HG03097 (cell line): Measurements from ENCODE around the gene GCNT1.
A peak's percentile ranks its signal among the peaks of the same experiment; 100 is the strongest.
"Not testable (repeated sequence)": the region's sequence is repeated elsewhere in the genome, so short reads cannot be mapped to it uniquely, and the experiment has no call there.

Source experiments
- ATAC-seq: cut with Tn5 transposase; IDR thresholded peaks from one replicate; pipeline ENCODE4 v1.9.1; 2021; ENCODE audit not compliant: unreplicated experiment, low FRiP score

Gene GCNT1

GRCh38 chr9:76458903-76459693 lies at the start of gene GCNT1:
GCNT1 (plus strand) TSS chr9:76459182; CDS start chr9:76502382, 43,200 bp downstream.
- ATAC-seq = peak; percentile 85

- no peak for ATAC-seq
These were observed 46.3 kb upstream of the GCNT1 start for GRCh38 chr9:76412638-76413037.

- no peak for ATAC-seq
These were observed 45.3 kb upstream of the GCNT1 start for GRCh38 chr9:76413658-76414057.

DNA sequence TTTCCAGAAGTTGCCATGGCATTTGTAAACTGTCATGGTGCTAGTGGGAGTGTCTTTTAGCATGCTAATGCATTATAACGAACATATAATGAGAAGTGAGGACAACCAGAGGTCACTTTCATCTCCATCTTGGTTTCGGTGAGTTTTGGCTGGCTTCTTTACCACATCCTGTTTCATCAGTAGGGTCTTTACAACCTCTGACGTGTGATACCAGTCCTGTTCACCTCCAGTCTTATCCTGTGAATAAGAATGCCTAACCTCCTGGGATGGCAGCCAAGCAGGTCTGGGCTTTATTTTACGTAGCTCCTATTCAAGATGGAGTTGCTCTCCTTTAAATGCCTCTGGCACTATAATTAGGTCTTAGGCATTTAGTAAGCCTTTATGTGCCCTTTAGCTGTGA lies 44.3 kb upstream of the GCNT1 start:
- peak; percentile 79 for ATAC-seq

DNA sequence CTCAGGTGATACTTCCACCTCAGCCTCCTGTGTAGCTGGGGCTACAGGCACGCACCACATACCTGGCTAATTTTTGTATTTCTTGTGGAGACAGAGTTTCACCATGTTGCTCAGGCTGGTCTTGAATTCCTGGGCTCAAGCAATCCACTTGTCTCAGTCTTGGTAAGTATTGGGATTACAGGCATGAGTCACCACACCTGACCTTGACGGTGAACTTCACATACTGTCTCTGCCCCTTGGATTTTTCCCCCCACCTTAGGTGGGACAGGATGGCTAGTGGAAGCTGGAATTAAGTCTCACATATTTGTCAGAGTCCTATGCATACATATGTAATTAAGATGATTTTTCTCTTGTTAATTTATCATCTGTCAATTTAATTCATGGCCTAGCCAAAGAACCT lies 43.8 kb upstream of the GCNT1 start:
- no peak for ATAC-seq

GRCh38 chr9:76415731-76416130 lies 43.3 kb upstream of the GCNT1 start:
- ATAC-seq = no peak

DNA sequence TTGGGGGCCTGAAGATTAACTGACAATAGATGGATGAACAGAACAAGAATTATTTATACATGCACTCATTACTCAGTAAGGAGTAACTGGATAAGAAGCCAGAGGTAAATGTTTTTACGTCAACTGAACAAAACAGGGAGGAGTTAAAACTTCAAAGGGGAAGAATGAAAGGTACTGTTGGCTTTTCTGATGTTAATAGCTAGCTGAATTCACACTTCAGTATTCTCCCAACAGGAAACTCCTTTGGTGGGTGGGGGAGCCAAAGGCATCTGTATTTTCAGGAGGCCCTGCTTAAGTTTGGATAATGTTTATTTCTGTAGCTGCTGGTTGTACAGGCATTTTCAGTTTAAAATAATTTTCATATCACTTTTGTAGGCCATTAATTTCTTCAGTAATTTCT lies 41.6 kb upstream of the GCNT1 start:
- no peak for ATAC-seq

- ATAC-seq = no peak
These were observed 39.1 kb upstream of the GCNT1 start for GRCh38 chr9:76419782-76420380.

DNA sequence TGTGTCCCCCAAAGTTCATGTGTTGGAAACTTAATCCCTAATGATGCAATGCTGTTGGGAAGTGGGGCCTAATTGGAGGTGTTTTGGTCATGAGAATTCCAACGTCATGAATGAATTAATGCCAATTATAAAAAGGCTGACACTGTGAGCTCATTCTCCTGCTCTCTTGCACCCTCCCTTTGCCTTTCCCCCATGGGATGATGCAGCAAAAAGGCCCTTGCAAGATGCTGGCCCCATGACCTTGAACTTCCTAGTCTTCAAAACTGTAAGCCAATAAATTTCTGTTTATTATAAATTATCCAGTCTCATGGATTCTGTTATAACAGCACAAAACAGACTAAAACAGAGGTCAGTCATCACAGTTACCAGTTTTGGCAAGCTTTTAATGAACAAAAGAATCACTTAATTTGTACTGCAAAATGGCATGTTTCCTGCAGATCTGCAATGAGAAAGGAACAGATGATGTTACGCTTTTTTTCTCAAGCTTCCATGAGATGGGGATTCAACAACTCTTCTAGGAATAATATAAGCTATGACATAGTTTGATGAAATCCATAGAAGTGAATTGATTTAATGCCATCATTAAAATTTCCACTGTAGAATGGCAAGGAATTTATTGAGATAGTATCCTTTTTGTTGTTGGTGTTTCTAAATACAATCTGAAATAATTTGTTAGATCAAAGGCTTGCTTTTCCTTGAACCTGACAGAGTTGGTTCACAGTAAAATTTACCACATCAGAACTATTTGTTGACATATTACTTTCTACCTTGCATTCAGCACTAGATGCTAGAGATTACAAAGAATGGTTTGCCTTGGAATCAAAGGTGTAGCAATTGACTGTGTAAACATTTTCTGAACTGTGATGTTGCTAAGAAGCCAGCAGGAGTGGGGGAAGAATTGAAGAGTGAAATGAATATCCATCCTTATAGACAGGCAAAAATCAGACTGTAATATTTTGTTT lies 35.5 kb upstream of the GCNT1 start:
- ATAC-seq = no peak

GRCh38 chr9:76424491-76424890 lies 34.5 kb upstream of the GCNT1 start:
- no peak for ATAC-seq

GRCh38 chr9:76425677-76426453 lies 33.1 kb upstream of the GCNT1 start:
- no peak for ATAC-seq

DNA sequence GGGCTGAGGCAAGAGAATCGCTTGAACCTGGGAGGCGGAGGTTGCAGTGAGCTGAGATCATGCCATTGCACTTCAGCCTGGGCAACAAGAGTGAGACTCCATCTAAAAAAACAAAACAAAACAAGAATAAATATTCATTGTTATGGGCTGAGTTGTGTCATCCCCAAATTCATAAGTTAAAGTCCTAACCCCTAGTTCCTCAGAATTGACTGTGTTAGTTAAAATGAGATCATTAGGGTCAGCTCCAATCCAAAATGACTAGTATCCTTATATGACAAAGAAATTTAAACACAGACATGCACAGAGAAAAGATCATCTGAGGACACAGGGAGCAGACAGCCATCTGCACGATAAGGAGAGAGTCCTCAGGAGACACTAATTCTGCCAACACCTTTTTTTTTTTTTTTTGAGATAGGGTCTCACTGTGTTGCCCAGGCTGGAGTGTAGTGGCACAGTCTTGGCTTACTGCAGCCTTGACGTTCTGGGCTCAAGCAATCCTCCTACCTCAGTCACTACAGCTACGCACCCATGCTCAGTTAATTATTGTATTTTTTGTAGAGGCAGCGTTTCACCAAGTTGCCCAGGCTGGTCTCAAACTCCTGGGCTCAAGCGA lies 32.1 kb upstream of the GCNT1 start:
- no peak for ATAC-seq

DNA sequence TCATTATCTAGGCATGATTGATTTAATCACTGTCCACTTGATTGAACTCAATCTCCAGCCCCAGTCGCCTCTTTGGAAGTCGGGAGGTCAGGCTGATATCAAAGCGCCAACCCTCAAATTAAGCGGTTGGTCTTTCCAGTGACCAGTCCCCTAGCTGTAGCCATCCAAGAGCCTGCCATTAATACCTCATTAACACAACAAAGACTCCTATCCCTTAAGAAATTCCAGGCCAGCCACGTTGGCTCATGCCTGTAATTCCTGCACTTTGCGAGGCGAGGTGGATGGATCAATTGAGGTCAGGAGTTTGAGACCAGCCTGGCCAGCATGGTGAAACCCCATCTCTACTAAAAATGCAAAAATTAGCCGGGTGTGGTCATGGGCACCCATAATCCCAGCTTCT lies 27.4 kb upstream of the GCNT1 start:
- no peak for ATAC-seq

DNA sequence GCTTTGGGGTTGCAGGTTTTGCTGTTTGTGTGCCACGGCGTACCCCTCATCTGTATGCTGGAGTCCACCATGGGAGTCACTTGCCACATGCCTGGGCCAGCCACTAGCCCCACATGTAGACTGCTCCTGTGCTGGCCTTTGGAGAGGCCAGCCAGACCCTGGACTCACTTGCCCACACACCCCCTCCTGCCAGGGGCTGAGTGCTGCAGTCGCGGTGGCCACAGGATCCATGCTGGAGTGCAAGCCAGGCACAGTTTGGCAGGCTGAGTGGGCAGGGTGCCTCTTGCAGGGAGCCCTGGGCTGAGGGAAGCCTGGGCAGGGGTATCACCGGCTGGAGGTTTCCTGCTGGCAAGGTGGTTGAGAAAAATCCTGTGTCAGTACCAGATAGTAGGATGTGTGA lies 25.6 kb upstream of the GCNT1 start:
- ATAC-seq = no peak

- ATAC-seq = no peak
These were observed 25.1 kb upstream of the GCNT1 start for GRCh38 chr9:76433836-76434235.

GRCh38 chr9:76434897-76435296 lies 24.1 kb upstream of the GCNT1 start:
- not testable (repeated sequence) for ATAC-seq

- not testable (repeated sequence) for ATAC-seq
These were observed 21.8 kb upstream of the GCNT1 start for GRCh38 chr9:76437017-76437699.

GRCh38 chr9:76438841-76439588 lies 20.0 kb upstream of the GCNT1 start:
- ATAC-seq = peak; percentile 61
